Ammon's horn (tissue), 1 donor: ENCODE results near the gene ARF6.
"Not testable (repeated sequence)": the region's sequence is repeated elsewhere in the genome, so short reads cannot be mapped to it uniquely, and the experiment has no call there.

ENCODE experiments used
- DNase-seq: peaks from one replicate; pipeline ENCODE4 v3.0.0-alpha.2; 2016; ENCODE audit warnings: low spot score

ARF6 gene

DNA sequence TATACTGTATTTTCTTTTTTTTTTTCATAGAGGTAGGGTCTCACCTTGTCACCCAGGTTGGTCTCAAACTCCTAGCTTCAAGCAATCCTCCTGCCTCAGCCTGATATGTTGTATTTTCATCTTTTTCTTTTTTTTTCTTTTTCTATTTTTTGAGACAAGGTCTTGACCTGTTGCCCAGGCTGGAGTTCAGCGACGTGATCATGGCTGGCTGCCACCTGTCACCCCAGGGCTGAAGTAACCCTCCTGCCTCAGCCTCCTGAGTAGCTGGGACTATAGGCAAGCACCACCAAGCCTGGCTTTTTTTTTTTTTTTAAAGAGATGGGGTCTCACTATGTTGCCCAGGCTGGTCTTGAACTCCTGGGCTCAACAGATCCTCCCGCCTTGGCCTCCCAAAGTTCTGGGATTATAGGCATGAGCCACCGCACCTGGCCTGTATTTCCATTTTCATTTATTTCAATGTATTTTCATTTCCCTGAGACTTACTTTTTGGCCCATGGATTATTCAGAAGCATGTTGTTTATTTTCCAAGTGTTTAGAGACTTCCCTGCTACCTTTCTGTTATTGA lies 16.2 kb upstream of the ARF6 start:
- no peak for DNase-seq

- DNase-seq: no peak
These were observed 13.2 kb upstream of the ARF6 start for GRCh38 chr14:49879646-49880204.

DNA sequence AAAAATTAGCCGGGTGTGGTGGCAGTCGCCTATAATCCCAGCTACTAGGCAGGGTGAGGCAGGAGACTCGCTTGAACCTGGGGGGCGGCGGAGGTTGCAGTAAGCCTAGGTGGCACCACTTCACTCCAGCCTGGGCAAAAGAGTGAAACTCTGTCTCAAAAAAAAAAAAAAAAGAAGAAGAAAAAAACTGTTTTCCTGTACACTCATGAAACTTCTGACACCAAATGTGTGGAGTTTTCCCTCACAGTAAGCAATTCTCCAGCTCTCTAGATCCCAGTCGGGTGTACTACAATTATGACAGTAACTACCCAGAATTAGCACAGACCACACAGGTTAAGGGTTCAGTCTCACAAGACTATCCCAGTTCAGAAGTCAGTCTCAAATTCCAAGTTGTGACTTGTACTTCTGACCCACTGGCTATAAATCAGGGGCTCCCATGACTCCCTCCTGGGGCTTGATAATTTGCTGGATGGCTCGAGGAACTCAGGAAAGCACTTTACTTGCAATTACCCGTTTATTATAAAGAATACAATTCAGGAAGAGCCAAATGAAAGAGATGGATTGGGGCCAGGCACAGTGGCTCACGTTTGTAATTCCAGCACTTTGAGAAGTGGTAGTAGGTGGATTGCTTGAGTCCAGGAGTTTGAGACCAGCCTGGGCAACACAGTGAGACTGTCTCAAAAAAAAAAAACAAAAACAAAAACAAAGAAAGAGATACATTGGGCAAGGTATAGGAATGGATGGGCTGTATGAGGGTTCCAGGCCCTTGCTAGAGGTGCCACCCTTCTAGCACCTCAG lies 12.4 kb upstream of the ARF6 start:
- no peak for DNase-seq

- DNase-seq: no peak
These were observed 11.4 kb upstream of the ARF6 start for GRCh38 chr14:49881350-49882001.

- DNase-seq: no peak
These were observed 9.8 kb upstream of the ARF6 start for GRCh38 chr14:49882826-49883694.

DNA sequence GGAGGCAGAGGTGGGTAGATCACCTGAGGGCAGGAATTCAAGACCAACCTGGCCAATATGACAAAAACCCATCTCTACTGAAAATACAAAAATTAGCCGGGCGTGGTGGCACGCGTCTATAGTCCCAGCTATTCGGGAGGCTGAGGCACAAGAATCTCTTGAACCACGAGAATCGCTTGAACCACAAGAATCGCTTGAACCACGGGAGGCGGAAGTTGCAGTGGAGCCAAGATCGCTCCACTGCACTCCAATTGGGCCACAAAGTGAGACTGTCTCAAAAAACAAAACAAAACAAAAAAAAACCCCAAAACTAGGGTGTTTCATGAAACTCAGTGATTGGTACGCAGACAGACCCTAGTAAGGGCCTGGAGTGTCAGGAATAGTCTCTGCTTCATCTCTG lies 6.4 kb upstream of the ARF6 start:
- DNase-seq: no peak

DNA sequence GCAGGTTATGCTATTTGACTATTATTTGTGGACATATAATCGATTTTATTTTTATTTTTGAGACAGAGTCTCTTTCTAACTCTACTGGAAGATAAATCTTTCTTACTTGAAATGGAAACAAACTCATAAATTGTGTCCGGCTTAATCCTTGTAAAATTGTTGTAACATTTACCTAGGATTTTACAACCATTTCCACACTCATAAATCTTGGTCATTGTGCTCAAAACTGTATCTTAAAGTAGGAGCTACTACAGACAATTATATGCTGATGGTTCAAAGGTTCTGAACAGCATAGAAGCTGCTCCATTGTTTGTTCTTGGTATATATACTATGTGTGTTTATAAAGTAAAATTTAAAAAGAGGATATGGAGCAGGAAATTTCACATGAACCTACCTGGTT lies 4.6 kb upstream of the ARF6 start:
- no peak for DNase-seq

DNA sequence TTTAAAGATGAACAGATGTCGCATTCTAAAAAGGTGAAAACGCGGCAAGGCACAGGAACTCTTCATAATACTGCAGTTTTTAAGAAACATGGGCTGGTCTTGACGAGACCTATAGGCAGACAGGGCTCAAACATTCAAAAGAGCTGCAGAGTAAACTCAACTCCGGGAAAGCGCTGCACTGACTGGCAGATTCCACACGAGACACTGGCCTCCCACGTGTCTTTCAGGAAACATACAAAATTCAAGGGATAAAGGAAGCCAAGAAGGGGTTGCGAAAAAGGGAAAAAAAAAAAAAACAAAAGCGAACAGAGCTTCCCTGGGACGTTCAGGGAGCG lies 614 bp upstream of the ARF6 start:
- DNase-seq: peak; percentile 77

DNA sequence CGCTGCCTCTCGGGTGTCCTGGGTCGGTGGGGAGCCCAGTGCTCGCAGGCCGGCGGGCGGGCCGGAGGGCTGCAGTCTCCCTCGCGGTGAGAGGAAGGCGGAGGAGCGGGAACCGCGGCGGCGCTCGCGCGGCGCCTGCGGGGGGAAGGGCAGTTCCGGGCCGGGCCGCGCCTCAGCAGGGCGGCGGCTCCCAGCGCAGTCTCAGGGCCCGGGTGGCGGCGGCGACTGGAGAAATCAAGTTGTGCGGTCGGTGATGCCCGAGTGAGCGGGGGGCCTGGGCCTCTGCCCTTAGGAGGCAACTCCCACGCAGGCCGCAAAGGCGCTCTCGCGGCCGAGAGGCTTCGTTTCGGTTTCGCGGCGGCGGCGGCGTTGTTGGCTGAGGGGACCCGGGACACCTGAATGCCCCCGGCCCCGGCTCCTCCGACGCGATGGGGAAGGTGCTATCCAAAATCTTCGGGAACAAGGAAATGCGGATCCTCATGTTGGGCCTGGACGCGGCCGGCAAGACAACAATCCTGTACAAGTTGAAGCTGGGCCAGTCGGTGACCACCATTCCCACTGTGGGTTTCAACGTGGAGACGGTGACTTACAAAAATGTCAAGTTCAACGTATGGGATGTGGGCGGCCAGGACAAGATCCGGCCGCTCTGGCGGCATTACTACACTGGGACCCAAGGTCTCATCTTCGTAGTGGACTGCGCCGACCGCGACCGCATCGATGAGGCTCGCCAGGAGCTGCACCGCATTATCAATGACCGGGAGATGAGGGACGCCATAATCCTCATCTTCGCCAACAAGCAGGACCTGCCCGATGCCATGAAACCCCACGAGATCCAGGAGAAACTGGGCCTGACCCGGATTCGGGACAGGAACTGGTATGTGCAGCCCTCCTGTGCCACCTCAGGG lies 679 bp downstream of the ARF6 start:
- DNase-seq: peak; percentile 25

DNA sequence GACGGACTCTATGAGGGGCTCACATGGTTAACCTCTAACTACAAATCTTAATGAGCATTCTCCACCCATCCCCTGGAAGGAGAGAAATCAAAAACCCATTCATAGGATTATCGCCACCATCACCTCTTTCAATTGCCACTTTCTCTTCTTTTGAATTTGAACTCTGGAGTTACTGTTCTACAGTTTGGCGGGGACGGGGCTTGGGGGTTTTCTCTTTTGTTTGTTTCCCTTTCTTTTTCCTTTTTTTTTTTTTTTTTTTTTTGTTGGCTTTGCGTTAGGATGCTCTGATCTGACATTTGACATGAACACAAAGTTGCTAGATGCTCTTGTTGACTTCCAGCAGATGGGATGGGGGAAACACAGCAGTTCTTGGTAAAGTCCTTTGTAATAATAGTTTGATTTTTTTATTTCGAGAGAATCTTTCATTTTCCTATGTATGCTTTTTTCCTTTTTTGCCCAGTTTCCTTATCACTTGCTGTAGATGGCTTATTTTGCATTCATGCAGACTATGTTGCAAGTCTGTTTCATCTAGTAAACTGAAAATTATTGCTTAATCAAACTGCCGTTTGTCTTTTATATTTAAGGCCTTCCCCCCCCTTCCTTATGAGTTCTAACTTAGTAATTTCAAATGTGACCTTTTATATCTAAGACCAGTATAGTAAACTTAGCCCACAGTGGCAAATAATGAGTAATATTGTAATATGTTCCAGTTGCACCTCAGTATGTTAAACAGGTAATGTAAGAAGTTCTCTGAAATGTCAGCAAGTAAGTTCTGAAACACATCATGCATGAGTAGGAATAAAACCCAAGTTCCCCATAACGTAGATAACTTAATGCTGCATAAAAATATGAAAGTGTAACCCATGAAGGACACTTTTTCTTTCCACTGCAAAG lies 1.6 kb downstream of the ARF6 start:
- DNase-seq: not testable (repeated sequence)

DNA sequence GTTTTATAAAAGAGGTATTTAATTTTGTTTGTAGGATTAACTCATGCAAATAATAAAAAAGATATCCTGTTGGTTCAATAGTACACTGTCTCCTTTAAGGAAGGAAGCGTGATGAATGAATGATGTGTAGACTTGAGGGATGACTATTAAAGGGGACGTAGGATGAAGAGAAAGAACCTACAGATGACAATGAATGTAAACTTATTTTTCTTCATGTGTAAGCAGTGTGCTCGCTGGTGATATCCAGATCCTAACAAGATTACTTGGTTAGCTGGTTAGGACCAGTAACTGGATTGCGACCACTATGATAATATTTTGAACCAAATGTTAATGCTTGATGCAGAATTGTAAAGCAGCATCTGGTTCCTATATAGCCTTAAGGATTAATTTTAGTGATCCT lies 2.6 kb downstream of the ARF6 start:
- DNase-seq: no peak

- not testable (repeated sequence) for DNase-seq
These were observed 3.4 kb downstream of the ARF6 start for GRCh38 chr14:49896272-49896671.

GRCh38 chr14:49896966-49897365 lies 4.1 kb downstream of the ARF6 start:
- DNase-seq: no peak

DNA sequence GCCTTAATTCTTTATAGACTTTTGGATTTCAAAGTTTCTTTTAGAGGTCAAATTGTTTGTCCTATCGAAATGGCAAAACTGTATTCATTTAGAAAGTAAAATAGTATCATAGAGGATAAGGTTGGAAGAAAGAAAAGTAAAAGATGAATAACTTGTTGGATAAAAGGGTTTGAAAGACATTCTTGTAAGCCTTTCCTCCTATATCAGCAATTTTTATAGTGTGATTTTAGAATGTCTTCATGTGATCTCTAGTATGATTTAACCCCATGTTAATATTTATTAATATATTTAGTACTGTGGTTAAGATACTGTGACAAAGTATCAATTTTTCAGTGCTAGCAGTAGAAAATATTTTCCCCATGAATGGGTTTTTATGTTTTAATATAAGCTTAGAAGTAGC lies 4.5 kb downstream of the ARF6 start:
- DNase-seq: no peak

DNA sequence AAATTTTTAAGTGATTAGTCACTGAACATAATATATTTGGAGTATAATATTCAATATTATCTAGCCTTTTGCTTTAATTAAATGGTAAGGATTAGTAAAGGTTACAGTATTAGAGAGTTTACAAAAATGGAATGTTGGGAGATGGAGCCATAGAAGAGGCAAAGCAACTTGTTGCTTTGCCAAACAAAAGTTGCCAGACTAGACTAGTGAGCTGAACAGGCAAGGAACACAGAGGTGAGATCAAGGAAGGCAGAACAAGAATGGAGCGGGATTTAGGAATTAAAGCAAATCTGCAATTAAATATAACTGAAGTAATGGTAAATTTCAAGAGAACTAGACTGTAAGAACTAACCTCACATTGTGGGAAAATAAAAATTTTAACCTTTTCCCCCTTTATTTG lies 5.1 kb downstream of the ARF6 start:
- no peak for DNase-seq

DNA sequence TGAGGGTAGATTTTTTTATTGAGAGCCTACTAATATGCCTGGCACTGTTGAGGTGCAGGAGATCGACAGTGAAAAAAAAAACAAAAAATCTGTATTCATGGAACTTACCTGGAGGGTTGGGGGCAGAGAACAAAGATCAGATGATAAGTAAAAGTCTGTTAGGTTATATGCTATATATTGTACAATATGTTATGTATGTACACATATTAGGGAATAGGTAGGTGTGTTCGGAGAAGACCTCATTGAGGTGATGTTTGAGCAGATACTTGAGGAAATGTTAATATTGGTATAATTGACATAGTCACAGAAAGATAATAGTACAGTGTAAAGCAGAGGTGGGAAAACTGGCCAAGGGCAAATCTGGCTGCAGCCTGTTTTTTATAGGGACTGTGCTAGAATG lies 5.6 kb downstream of the ARF6 start:
- DNase-seq: no peak

- DNase-seq: no peak
These were observed 8.1 kb downstream of the ARF6 start for GRCh38 chr14:49900973-49901372.

DNA sequence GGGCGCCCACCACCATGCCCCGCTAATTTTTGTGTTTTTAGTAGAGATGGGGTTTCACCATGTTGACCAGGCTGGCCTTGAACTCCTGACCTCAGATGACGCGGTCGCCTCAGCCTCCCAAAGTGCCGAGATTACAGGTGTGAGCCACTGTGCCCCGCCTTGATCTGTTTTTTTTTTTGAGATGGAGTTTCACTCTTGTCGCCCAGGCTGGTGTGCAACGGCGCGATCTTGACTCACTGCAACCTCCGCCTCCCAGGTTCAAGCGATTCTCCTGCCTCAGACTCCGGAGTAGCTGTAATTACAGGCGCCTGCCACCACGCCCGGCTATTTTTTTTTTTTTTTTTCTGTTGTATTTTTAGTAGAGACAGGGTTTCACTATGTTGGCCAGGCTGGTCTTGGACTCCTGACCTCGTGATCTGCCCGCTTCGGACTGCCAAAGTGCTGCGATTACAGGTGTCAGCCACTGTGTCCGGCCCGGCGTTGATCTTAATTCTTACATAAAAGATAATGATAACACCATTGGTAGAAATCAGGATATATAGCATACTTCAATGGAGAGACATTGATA lies 9.9 kb downstream of the ARF6 start:
- not testable (repeated sequence) for DNase-seq

DNA sequence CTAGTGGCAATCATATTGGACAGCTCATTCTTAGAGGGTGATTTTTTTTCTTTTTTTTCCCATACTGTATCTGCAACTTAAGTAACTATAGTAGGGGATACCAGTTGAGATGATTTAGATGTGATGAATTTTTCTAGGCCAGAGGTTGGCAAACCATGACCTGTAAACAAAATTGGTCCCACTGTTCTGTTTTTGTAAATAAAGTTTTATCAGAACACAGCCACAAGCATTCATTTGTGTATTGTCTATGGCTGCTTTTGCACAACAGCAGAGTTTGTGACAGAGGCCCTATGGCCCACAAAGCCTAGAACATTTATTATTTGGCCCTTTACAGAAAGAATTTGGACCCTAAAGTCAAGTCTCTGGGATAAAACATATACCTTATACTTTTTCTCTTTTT lies 11.4 kb downstream of the ARF6 start:
- DNase-seq: no peak

DNA sequence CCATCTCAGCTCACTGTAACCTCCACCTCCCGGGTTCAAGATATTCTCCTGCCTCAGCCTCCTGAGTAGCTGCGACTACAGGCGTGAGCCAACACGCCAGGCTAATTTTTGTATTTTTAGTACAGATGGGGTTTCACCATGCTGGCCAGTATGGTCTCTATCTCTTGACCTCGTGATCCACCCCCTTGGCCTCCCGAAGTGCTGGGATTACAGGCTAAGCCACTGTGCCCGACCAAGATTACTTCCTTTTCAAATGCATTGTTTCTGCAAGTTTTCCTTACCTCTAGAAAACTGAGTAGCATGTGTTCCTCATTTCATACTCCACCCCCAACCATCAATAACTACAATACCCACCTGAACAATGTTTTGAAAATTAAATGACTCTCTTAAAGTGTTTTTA lies 13.1 kb downstream of the ARF6 start:
- DNase-seq: no peak
